Measurements from ENCODE around the gene TSSK3.

DNA sequence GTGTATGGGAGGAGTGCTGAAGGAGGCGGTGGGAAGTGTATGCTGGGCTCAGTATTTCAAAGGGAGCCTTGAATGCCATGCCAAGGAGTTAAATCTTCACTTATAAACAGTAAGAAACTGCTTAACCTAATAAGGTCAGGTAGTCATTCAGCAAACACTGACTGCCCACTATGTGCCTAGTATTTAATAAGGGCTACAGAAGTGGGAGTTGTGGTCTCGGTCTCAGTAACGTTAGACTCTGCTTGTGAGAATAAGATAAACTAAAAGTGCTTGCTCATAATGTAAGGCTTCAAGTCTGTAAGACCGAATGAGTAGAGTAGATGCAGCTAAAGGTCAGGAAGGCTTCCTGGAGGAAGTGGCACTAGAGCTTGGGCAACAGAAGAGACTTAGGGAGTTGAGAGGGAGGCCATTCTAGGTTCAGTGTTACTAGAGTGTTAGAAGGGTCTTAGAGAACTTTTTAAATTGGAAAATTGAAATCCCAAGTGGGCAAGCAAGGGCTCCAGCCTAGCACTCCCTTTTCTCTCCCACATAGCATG, 32.3 kb upstream of the TSSK3 start:
- TF ChIP-seq, protein P1, sequence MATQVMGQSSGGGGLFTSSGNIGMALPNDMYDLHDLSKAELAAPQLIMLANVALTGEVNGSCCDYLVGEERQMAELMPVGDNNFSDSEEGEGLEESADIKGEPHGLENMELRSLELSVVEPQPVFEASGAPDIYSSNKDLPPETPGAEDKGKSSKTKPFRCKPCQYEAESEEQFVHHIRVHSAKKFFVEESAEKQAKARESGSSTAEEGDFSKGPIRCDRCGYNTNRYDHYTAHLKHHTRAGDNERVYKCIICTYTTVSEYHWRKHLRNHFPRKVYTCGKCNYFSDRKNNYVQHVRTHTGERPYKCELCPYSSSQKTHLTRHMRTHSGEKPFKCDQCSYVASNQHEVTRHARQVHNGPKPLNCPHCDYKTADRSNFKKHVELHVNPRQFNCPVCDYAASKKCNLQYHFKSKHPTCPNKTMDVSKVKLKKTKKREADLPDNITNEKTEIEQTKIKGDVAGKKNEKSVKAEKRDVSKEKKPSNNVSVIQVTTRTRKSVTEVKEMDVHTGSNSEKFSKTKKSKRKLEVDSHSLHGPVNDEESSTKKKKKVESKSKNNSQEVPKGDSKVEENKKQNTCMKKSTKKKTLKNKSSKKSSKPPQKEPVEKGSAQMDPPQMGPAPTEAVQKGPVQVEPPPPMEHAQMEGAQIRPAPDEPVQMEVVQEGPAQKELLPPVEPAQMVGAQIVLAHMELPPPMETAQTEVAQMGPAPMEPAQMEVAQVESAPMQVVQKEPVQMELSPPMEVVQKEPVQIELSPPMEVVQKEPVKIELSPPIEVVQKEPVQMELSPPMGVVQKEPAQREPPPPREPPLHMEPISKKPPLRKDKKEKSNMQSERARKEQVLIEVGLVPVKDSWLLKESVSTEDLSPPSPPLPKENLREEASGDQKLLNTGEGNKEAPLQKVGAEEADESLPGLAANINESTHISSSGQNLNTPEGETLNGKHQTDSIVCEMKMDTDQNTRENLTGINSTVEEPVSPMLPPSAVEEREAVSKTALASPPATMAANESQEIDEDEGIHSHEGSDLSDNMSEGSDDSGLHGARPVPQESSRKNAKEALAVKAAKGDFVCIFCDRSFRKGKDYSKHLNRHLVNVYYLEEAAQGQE (IDR thresholded peaks at IDR 0.05; ENCODE audit: low read depth), result no peak
- no peak for TF ChIP-seq POLR2AphosphoS5 (IDR thresholded peaks at IDR 0.05; ENCODE audit: low read depth, low read length)
- no peak for TF ChIP-seq SIN3A (IDR thresholded peaks at IDR 0.05; ENCODE audit: low read depth)

Data from HCT116 (cell line).